Esophagus muscularis mucosa (tissue), 4 donors: ENCODE data around the gene RASGRF1.

Source experiments
- EP300 ChIP-seq: sonication (generic); formaldehyde crosslinking; IDR thresholded peaks from one replicate; pipeline ENCODE4 v1.6.1; 2017; ENCODE audit warnings: antibody characterized with exemption
- POLR2A ChIP-seq: fragments of 450-650 bp; IDR thresholded peaks from one replicate; pipeline ENCODE4 v1.6.1; 2017; ENCODE audit warnings: antibody characterized with exemption, moderate library complexity, mild to moderate bottlenecking, low read depth
- POLR2AphosphoS5 ChIP-seq, 2 donors: sonication (generic); formaldehyde crosslinking; IDR thresholded peaks; one replicate each; pipeline ENCODE4 v1.6.1; 2017; ENCODE audit warnings: antibody characterized with exemption in 2 of 2
- TF ChIP-seq, protein P1 (sequence below), 3 experiments: fragments of 200-600 bp in 2 of 3; fragments of 450-650 bp in 1 of 3; sonication (generic) in 2 of 3; IDR thresholded peaks; one replicate each; pipeline ENCODE4 v1.5.1; 2017 to 2019; ENCODE audit warnings: antibody characterized with exemption in 3 of 3, mild to moderate bottlenecking in 2 of 3, moderate library complexity in 1 of 3

DNA sequence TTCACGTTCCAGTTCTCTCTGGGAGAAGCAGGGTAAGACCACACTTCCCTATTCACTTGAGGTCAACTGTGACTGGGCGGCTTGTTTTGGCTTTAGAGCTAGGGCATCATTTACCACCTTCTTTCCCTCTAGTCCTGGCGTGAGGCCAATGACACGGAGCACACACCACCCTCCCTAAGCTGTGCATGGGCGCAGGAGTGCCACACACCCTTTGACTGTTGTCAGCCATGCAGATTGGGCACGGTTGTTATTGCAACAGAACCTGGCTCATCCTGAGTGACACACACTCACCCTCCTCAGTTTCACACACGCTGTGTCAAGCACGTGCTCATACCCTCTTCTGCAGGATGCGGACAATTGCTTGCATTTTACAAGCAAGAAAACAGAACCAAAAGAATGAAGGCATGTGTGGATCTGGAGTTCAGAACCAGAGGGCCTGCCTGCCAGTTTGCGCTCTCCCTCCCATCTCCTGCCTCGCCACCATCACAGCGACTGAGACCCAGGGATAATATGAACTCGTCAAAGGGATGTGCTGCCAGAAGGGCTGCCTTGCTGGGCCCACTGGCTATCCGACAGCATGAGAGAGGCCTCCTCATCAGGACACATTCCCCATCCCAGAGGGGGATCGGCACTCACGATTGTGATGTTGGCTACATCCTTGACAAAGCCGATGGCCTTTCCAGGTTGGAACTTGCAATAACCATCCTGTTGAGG is 163.3 kb downstream of the RASGRF1 start:
- TF ChIP-seq, protein P1, sequence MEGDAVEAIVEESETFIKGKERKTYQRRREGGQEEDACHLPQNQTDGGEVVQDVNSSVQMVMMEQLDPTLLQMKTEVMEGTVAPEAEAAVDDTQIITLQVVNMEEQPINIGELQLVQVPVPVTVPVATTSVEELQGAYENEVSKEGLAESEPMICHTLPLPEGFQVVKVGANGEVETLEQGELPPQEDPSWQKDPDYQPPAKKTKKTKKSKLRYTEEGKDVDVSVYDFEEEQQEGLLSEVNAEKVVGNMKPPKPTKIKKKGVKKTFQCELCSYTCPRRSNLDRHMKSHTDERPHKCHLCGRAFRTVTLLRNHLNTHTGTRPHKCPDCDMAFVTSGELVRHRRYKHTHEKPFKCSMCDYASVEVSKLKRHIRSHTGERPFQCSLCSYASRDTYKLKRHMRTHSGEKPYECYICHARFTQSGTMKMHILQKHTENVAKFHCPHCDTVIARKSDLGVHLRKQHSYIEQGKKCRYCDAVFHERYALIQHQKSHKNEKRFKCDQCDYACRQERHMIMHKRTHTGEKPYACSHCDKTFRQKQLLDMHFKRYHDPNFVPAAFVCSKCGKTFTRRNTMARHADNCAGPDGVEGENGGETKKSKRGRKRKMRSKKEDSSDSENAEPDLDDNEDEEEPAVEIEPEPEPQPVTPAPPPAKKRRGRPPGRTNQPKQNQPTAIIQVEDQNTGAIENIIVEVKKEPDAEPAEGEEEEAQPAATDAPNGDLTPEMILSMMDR (IDR thresholded peaks at IDR 0.05), result no peak
- TF ChIP-seq POLR2A (no peak), POLR2AphosphoS5 (IDR thresholded peaks at IDR 0.05) (peak in 1 of 2 donors; percentile 23), EP300 (no peak)
